NCI-H128 (cell line): Measurements from ENCODE around the gene ZBTB4.

ENCODE experiments used
- DNase-seq: peaks from one replicate; lab custom pipeline; 2025; ENCODE audit not compliant: unreplicated experiment; lab: John Stamatoyannopoulos, UW

ZBTB4 gene

GRCh38 chr17:7426203-7426863 lies 53.1 kb downstream of the ZBTB4 start:
- DNase-seq, result no peak

DNA sequence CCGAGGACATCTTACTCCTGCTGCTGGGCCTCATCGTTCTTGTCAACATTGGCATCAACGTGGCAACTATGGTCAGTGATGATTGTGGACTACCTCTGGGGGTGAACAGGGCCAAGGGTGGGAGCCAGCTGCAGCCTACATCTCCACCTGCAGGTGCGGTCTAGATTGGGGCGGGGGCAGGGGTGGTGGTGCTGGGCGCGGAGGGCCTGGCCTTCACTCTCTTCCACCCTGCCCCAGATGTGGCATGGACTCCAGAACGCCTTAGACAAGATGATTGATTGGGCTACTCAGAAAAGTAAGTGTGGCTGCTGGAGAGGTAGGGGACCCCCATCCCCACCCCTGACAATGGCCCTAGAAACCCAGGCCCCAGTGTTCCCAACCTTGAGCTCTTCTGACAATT lies 53.7 kb downstream of the ZBTB4 start:
- no peak for DNase-seq

DNA sequence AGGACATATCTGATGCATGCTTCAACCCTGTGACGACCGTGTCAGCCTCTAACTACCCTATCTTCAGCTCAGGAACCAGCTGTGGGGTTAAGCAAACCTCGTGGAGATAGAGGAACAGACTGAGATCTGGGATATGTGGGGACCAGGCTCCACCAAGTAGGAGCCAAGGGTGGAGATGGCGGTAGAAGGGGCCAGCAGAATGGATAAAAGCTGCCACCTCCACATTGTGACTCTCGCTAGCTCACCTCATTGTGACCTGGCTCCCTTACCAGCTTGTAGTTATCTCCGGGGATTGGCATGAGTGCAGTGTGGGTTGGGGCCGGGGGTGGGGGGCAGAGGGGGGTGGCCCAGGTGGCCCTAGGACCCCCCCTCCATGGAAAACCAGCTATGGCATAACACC lies 54.1 kb downstream of the ZBTB4 start, which contains the start of gene SPEM2:
Gene SPEM2, plus strand, starts transcription at position 301 of the 400 bp plus-strand sequence. Its CDS starts 73 bp downstream, at position 374.
- no peak for DNase-seq

GRCh38 chr17:7423679-7424078 lies 55.8 kb downstream of the ZBTB4 start:
- no peak for DNase-seq

DNA sequence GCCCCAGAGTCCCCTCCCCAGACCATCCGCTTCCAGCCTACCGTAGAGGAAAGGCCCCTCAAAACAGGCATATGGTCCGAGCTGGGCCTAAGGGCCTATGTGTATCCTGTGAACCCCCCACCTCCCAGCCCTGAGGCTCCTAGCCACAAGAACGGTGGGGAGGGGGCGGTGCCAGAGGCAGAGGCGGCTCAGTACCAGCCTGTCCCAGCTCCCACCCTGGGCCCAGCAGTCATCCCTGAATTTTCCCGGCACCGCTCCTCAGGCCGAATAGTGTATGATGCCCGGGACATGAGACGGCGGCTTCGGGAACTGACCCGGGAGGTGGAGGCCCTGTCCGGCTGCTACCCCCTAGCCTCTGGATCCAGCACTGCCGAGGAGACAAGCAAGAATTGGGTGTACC lies 58.2 kb downstream of the ZBTB4 start:
- DNase-seq, result no peak

GRCh38 chr17:7419819-7420610 lies 59.4 kb downstream of the ZBTB4 start, which contains the start of gene SPEM1:
TSS of gene SPEM1 (plus strand) at chr17:7420324. CDS start at chr17:7420385, 61 bp downstream.
- no peak for DNase-seq

DNA sequence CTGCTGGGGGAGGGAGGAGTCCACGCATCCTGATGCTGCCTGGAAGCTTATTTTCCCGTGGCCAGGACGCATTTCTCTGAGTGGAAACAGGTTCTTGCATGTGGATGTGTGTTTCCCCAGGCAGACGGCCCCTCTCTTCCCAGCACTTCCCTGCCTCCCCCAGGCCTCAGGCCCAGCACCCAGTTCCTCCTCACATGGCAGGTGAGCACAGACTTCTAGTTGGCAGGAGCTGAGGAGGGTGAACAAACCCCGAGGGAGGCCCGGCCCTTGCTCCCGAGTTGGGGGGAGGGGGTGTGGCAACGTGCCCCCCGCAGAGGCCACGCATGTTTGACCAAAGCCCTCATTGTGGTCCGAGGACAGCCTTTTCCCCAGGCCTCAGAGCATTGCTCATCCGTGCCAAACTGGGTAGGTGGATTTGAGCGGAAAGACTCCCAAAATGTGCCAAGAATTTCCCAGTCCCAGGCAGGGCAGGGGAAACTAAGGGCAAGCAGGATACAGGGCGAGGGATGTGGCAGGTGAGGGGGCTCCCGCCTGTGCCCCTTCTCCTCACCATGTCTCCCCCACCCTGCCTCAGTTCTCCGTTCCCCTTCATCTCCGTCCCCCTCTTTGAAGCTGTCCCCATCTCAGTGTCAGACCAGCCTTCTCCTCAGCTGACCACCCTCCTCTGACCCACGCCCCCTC lies 60.8 kb downstream of the ZBTB4 start:
- no peak for DNase-seq

DNA sequence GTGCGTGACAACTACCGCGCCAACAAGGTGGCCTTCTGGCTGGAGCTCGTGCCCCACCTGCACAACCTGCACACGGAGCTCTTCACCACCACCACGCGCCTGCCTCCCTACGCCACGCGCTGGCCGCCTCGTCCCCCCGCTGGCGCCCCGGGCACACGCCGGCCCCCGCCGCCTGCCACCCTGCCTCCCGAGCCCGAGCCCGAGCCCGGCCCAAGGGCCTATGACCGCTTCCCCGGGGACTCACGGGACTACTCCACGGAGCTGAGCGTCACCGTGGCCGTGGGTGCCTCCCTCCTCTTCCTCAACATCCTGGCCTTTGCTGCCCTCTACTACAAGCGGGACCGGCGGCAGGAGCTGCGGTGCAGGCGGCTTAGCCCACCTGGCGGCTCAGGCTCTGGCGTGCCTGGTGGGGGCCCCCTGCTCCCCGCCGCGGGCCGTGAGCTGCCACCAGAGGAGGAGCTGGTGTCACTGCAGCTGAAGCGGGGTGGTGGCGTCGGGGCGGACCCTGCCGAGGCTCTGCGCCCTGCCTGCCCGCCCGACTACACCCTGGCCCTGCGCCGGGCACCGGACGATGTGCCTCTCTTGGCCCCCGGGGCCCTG lies 62.3 kb downstream of the ZBTB4 start:
- DNase-seq, result no peak

- DNase-seq, result no peak
These were observed 63.1 kb downstream of the ZBTB4 start for GRCh38 chr17:7416323-7416722.

DNA sequence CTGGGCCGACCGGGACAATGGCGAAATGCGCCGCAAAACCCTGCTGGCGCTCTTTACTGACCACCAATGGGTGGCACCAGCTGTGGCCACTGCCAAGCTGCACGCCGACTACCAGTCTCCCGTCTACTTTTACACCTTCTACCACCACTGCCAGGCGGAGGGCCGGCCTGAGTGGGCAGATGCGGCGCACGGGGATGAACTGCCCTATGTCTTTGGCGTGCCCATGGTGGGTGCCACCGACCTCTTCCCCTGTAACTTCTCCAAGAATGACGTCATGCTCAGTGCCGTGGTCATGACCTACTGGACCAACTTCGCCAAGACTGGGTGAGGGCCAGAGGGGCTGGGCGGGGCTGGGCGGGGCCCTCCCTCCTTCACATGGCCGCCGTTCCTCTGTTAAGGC lies 63.6 kb downstream of the ZBTB4 start:
- no peak for DNase-seq

GRCh38 chr17:7414837-7415236 lies 64.6 kb downstream of the ZBTB4 start:
- DNase-seq, result no peak

- no peak for DNase-seq
These were observed 66.0 kb downstream of the ZBTB4 start for GRCh38 chr17:7413346-7413985.

DNA sequence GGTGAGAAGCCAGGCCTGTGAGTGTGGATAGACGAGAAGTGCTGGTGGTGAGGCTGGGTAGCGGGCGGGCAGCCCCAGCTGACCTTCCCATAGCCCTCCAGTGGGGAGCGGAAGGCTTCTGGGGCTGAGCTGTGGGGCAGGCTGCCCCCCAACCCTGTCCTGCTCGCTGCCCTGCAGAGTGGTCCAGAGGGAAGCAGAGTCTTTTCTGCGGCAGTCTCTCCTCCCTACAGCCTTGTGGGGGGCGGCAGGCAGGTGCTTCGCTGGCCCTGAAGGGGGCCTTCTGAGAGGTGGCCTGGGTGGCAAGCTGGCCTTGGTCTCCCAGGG lies 68.0 kb downstream of the ZBTB4 start:
- DNase-seq, result no peak

- no peak for DNase-seq
These were observed 68.6 kb downstream of the ZBTB4 start for GRCh38 chr17:7410634-7411426.

DNA sequence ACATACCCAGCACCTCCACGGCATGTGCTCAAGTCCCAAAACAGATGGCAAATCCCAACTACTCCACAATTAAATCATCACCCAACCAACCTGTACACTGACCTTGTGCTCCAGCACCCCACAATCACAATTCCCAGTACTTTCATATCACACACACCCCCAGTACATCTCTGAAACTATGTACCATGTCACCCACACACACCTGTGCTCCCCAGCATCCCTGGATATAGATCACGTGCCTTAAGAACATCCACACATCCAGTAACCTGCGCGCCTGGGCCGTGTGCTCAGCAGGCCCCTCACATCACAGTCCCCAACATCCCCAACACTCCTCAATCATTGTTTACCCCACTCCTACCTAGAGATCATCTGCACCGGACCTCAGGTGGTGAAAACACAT lies 69.7 kb downstream of the ZBTB4 start:
- DNase-seq, result no peak
